PC-9 (cell line): Measurements from ENCODE around the gene SLX9.

Experiments
- EZH2 ChIP-seq: fragments of 200-600 bp; sonication (generic); IDR thresholded peaks from 2 replicates; pipeline ENCODE4 v1.8.0; 2017; ENCODE audit warnings: antibody characterized with exemption, low read depth
- TF ChIP-seq, protein P1 (sequence below): fragments of 200-600 bp; sonication (generic); conservative IDR thresholded peaks from 2 replicates; pipeline ENCODE4 v1.6.1; 2017; ENCODE audit warnings: mixed run types, antibody characterized with exemption, mild to moderate bottlenecking, moderate library complexity

- no peak for TF ChIP-seq EZH2
- TF ChIP-seq, protein P1, sequence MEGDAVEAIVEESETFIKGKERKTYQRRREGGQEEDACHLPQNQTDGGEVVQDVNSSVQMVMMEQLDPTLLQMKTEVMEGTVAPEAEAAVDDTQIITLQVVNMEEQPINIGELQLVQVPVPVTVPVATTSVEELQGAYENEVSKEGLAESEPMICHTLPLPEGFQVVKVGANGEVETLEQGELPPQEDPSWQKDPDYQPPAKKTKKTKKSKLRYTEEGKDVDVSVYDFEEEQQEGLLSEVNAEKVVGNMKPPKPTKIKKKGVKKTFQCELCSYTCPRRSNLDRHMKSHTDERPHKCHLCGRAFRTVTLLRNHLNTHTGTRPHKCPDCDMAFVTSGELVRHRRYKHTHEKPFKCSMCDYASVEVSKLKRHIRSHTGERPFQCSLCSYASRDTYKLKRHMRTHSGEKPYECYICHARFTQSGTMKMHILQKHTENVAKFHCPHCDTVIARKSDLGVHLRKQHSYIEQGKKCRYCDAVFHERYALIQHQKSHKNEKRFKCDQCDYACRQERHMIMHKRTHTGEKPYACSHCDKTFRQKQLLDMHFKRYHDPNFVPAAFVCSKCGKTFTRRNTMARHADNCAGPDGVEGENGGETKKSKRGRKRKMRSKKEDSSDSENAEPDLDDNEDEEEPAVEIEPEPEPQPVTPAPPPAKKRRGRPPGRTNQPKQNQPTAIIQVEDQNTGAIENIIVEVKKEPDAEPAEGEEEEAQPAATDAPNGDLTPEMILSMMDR = no peak
Observed at GRCh38 chr21:44918107-44918470, 21.7 kb upstream of the SLX9 start.
